ENCODE data around the gene ASF1B. TPM values are rescaled to one million over a fixed set of nuclear protein-coding genes. Genes with fewer than 3 reads are reported as not detected.

Gene ASF1B
- total and polyA plus RNA-seq, 2 experiments from 2014 or later: 33.3 to 36.9 TPM

GRCh38 chr19:14103310-14103709 lies 33.1 kb downstream of the ASF1B start:
- Histone ChIP-seq H2AFZ (no peak overlapping the region), H3K36me3 (ENCODE audit: insufficient read depth) (no peaks in the 10 kb centered on the region), H3K9me2 (ENCODE audit: insufficient read depth) (no peaks in the 10 kb centered on the region), H3F3A (replicated peaks; ENCODE audit: low read depth) (no peaks in the 10 kb centered on the region; the same call in 1 of the 2 replicates), H3K27ac (ENCODE audit: low read depth) (no peak overlapping the region), H3K27me3 (ENCODE audit: insufficient read depth) (no peaks in the 10 kb centered on the region), H3K79me2 (replicated peaks; ENCODE audit: insufficient read depth) (no peaks in the 10 kb centered on the region), H3K4me3 (no peak overlapping the region), H3K4me2 (no peak overlapping the region), H3K4me1 (ENCODE audit: insufficient read depth) (no peaks in the 10 kb centered on the region), H4K20me1 (replicated peaks; ENCODE audit: insufficient read depth) (no peaks in the 10 kb centered on the region; the same call in 1 of the 2 replicates)
- TF ChIP-seq CTCF (conservative IDR thresholded peaks at IDR 0.05; ENCODE audit: low read depth in 2 of 2) (no peak), ZNF462 (CRISPR knock-in tag; IDR thresholded peaks at IDR 0.05) (no peak), REST (IDR thresholded peaks at IDR 0.05; ENCODE audit: unreplicated experiment) (no peak), ETS1 (IDR thresholded peaks at IDR 0.05) (no peak), STAT1 (IDR thresholded peaks at IDR 0.05; ENCODE audit: unreplicated experiment) (no peak), EZH2phosphoT487 (IDR thresholded peaks at IDR 0.05; ENCODE audit: unreplicated experiment) (no peak), POLR2AphosphoS5 (IDR thresholded peaks at IDR 0.05; ENCODE audit: low read depth) (no peak), ZNF114 (CRISPR knock-in tag; IDR thresholded peaks at IDR 0.05) (no peak), ZNF331 (CRISPR knock-in tag; IDR thresholded peaks at IDR 0.05; ENCODE audit: low read depth) (no peak), JUNB (IDR thresholded peaks at IDR 0.05; ENCODE audit: unreplicated experiment) (no peak), NANOG (IDR thresholded peaks at IDR 0.05; ENCODE audit: borderline replicate concordance) (no peak), CREB1 (CRISPR knock-in tag; IDR thresholded peaks at IDR 0.05; ENCODE audit: low read depth) (no peak), EZH2 (IDR thresholded peaks at IDR 0.05; ENCODE audit: low read depth, unreplicated experiment) (no peak)
- Mint-ChIP-seq H3K4me1 (no peaks in the 10 kb centered on the region; the same call in 2 of the 3 replicates), H3K4me3 (no peak overlapping the region), H3K27me3 (ENCODE audit: insufficient read depth, low read depth, poor library complexity) (no peaks in the 10 kb centered on the region), H3K9me3 (no peaks in the 10 kb centered on the region), H3K36me3 (ENCODE audit: low read depth) (no peaks in the 10 kb centered on the region; the same call in 2 of the 3 replicates), H3K27ac (no peak overlapping the region)
- ATAC-seq (no peak), DNase-seq (ENCODE audit: low spot score) (no peak)

Data from GM23338 (cell line).